ENCODE measurements around the gene KIFBP.
"Not testable (repeated sequence)": the region's sequence is repeated elsewhere in the genome, so short reads cannot be mapped to it uniquely, and the experiment has no call there.

The KIFBP gene

GRCh38 chr10:68988530-68989316 is at the start of gene KIFBP:
Gene KIFBP (plus strand): TSS chr10:68988803. CDS start chr10:68988833, 30 bp downstream.
- DNase-seq: peak; percentile 86

DNA sequence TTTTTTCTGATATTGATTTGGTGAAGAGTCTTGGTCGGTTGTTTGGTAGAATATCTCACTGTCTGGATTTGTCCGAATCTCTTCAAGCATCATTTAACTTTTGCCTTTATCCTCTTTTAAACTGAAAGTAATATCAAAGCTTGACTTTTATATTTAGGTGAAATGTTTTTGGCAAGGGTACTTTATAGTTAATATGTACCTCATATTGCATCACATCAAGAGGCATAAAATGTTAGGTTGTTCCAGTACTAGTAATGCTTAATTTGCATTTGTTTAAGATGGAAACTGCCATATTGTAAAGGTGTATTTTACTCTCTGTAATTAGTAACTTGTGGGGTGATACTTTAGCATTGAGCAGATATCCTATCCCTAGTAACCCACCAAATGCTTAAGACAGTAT is 49.7 kb upstream of the KIFBP start:
- no peak for DNase-seq

- not testable (repeated sequence) for DNase-seq
Observed at GRCh38 chr10:68940917-68941316, 47.7 kb upstream of the KIFBP start.

DNA sequence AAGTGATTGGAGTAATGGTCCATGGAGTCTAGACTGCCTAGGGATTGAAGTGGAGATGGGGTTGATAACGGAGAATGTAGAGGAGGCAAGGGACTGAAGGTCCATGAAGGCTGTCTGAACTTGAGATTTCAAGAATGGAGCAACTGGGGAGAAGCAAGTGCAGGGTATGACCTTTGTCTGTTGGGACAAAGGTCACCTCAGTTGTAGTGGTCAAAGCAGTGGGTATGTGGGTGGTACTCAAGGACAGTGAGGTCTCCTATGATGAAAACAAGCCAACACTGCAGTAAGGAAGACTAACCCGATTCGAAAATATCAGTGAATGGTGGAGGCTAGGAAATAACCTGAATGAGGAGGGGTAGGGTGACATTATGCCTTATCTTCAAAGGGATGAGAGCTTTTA is 38.0 kb upstream of the KIFBP start:
- DNase-seq: no peak

DNA sequence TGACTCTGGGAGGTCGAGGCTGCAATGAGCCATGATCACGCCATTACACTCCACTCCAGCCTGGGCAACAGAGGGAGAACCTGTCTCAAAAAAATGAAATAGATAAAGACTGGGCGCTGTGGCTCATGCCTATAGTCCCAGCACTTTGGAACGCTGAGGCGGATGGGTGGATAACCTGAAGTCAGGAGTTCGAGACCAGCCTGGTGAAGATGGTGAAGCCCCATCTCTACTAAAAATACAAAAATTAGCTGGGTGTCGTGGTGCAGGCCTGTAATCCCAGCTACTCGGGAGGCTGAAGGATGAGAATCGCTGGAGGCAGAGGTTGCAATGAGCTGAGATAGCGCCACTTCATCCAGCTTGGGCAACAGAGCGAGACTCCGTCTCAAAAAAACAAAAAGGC is 33.7 kb upstream of the KIFBP start:
- no peak for DNase-seq

- DNase-seq: peak; percentile 64
Observed at GRCh38 chr10:68955355-68955831, 33.2 kb upstream of the KIFBP start.

DNA sequence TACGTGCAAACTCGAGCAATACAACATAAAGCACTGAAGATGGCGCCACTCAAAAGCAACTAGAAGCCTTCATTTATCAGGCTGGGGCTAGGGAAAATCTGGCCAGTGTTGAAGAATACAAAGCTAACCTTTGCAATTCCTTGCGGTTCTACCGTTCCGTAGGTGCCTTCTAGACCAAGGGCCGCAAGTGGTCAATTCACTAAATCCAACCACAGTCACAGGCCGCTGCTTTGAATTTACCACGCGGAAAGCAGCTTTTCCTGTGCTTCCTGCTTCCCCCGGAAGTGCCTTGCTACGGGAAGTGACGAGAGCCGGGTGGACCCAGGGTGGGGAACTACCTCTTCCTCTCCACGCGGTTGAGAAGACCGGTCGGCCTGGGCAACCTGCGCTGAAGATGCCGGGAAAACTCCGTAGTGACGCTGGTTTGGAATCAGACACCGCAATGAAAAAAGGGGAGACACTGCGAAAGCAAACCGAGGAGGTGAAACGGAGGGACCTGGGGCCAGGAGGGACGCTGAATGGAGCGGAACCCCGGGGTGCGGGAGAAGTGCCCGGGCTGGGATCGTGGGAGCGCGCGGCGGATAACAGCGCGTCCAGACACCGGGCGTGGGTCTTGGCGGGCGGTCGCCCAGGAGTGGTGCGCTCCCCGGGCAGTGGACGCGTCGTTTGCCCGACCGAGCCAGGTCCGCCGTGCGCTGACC is 32.6 kb upstream of the KIFBP start, which contains the start of gene DDX21:
DDX21 (plus strand) TSS at position 339 of the 701 bp plus-strand sequence; CDS start at position 395, 56 bp downstream.
- peak; percentile 90 for DNase-seq

DNA sequence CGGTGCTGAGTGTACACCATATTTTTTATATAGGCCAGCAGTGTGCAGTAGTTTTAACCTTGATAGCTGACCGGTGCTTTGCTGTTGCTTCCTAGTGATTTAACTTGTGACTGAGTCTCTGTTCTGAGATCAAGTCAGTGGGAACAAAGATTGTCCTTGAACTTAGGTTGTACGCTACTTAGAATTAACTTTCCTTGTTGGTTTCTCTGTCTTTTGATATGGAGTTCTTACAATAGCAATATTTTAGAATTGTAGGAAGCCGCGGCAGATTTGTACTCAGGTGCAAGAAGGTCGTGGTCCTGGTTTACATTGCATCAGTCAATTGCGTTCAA is 31.4 kb upstream of the KIFBP start:
- no peak for DNase-seq

GRCh38 chr10:68957654-68958053 is 30.9 kb upstream of the KIFBP start:
- no peak for DNase-seq

- DNase-seq: no peak
Observed at GRCh38 chr10:68959695-68960527, 28.7 kb upstream of the KIFBP start.

- DNase-seq: no peak
Observed at GRCh38 chr10:68963151-68963550, 25.5 kb upstream of the KIFBP start.

- no peak for DNase-seq
Observed at GRCh38 chr10:68973975-68974374, 14.6 kb upstream of the KIFBP start.

- not testable (repeated sequence) for DNase-seq
Observed at GRCh38 chr10:68975936-68976473, 12.6 kb upstream of the KIFBP start.

DNA sequence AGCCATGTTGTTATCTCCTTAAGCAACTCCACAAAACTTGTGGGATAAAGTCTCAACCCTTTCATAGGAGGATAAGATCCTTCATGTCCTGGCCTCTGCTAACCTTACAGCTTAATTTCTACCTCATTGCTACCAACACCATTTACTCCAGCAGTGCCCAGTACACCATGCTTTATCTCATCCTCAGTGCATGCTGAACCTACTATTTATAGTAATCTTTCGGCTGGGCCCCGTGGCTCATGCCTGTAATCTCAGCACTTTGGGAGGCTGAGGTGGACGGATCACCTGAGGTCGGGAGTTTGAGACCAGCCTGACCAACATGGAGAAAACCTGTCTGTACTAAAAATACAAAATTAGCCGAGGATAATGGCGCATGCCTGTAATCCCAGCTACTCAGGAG is 8.9 kb upstream of the KIFBP start:
- DNase-seq: not testable (repeated sequence)

- DNase-seq: no peak
Observed at GRCh38 chr10:68981074-68981473, 7.5 kb upstream of the KIFBP start.

DNA sequence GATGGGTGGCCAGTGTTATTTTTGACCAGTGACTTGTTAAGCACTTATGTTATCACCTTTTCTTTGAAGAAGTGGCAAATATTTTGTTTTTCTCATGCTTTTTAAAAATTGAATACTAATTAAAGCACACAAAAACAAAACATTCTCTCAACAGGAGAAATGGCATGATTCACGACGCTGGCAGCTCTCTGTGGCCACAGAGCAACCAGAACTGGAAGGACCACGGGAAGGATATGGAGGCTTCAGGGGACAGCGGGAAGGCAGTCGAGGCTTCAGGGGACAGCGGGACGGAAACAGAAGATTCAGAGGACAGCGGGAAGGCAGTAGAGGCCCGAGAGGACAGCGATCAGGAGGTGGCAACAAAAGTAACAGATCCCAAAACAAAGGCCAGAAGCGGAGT is 6.2 kb upstream of the KIFBP start:
- DNase-seq: no peak

- no peak for DNase-seq
Observed at GRCh38 chr10:68987611-68988010, 992 bp upstream of the KIFBP start.

GRCh38 chr10:68989317-68989990 is 851 bp downstream of the KIFBP start:
- no peak for DNase-seq

DNA sequence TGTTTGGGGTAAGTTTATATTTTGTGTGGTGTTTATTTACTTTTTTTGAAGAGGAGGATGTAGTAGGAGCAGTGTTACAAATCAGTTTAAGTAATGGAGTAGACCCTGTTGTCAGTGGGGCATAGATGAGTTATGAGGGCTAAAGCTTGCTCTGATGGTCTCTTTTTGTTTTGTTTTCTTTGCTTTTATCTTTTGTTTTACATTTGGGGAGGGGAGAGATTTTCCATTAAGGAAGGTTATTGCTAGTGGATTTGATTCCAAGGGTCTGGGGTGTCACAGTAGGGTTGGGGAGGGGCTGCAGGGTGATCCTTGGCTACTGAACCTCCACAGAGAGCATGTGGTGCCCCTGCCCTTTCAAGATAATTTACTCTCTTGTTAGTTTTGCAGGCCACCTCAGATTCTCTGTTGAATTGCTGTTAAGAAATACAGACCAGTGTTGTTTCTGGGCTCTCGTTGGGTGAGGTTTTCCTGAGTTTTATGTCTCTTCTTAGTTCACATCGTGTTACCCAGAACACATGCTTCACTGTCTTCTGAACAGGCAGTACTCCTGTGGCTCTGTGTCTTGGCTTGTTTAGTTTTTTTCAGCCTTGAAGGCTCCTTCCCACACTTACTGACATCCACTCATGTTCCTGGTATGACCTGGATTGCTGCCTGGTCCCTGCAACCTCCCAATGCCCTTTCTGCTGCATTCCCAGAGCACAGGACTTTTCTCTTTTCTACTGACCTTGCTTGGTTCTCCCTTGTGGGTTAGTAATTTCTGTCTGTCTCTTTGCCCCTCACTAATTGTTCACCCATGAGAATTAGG is 4.2 kb downstream of the KIFBP start:
- no peak for DNase-seq

GRCh38 chr10:68997211-68997610 is 8.6 kb downstream of the KIFBP start:
- no peak for DNase-seq

DNA sequence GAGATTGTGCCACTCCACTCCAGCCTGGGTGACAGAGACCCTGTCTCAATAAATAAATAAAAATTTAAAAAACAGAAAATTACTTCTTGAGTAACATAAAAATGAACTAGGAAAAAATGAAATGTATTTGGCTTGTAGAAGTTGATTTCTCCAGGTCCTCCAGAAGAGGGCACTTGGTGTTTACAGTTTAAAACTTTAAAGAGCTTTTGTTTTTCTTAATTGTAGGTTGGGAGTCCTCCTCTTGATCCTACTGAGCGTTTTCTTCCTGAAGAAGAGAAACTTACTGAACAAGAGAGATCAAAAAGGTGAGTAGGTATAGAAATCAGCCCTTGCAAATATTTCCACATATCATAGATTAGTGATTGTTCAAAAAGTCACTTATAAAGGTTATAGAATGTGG is 16.2 kb downstream of the KIFBP start:
- DNase-seq: no peak
